Measurements from ENCODE around the gene GH1.

GH1 gene

GRCh38 chr17:63931981-63932561 is 13.4 kb upstream of the GH1 start, which contains the start of gene CD79B:
TSS of gene CD79B (minus strand) at chr17:63932331. CDS start at chr17:63932261, 70 bp downstream.
- H3K4me3 ChIP-seq (ENCODE audit: low read length), result no peak within 1 kb of the TSS
- no peak for TF ChIP-seq CTCF (IDR thresholded peaks at IDR 0.05; ENCODE audit: insufficient read depth, low read depth, low read length, missing control alignments)
- no peak for DNase-seq (ENCODE audit: low read depth)

- DNase-seq (ENCODE audit: low read depth), result no peak
- no peak for TF ChIP-seq CTCF (IDR thresholded peaks at IDR 0.05; ENCODE audit: insufficient read depth, low read depth, low read length, missing control alignments)
- H3K4me3 ChIP-seq (ENCODE audit: low read length), result no peak overlapping the region
These were observed 12.4 kb upstream of the GH1 start for GRCh38 chr17:63930951-63931575.

- H3K4me3 ChIP-seq (ENCODE audit: low read length), result no peak overlapping the region
- TF ChIP-seq CTCF (IDR thresholded peaks at IDR 0.05; ENCODE audit: insufficient read depth, low read depth, low read length, missing control alignments), result no peak
- peak; percentile 55 for DNase-seq (ENCODE audit: low read depth)
These were observed 11.5 kb upstream of the GH1 start for GRCh38 chr17:63929860-63930766.

GRCh38 chr17:63928966-63929695 is 10.5 kb upstream of the GH1 start:
- no peak for DNase-seq (ENCODE audit: low read depth)
- TF ChIP-seq CTCF (IDR thresholded peaks at IDR 0.05; ENCODE audit: insufficient read depth, low read depth, low read length, missing control alignments), result no peak
- no peak overlapping the region for H3K4me3 ChIP-seq (ENCODE audit: low read length)

GRCh38 chr17:63928172-63928666 is 9.6 kb upstream of the GH1 start:
- H3K4me3 ChIP-seq (ENCODE audit: low read length), result no peak overlapping the region
- TF ChIP-seq CTCF (IDR thresholded peaks at IDR 0.05; ENCODE audit: insufficient read depth, low read depth, low read length, missing control alignments), result no peak
- DNase-seq (ENCODE audit: low read depth), result no peak

GRCh38 chr17:63927464-63928171 is 9.0 kb upstream of the GH1 start:
- no peak for TF ChIP-seq CTCF (IDR thresholded peaks at IDR 0.05; ENCODE audit: insufficient read depth, low read depth, low read length, missing control alignments)

More at GRCh38 chr17:63927464-63928171, 9.0 kb upstream of the GH1 start:
- no peak overlapping the region for H3K4me3 ChIP-seq (ENCODE audit: low read length)
- no peak for DNase-seq (ENCODE audit: low read depth)
